ENCODE measurements around the gene ATP5PO.

The ATP5PO gene

GRCh38 chr21:33855190-33855589 lies 60.4 kb downstream of the ATP5PO start:
- no peak for DNase-seq
- no peak overlapping the region for H2AFZ ChIP-seq (ENCODE audit: low read length)
- H3K4me1 ChIP-seq (ENCODE audit: low read length) = no peaks in the 10 kb centered on the region
- no peak overlapping the region for H3K4me3 ChIP-seq (ENCODE audit: low read length)
- H3K9ac ChIP-seq (ENCODE audit: low read length) = no peak overlapping the region
- TF ChIP-seq EZH2 (optimal IDR thresholded peaks at IDR 0.05; ENCODE audit: low read depth, low read length) = no peak
- TF ChIP-seq EZH2phosphoT487 (IDR thresholded peaks at IDR 0.05; ENCODE audit: low read length) = no peak
- TF ChIP-seq, protein P1, sequence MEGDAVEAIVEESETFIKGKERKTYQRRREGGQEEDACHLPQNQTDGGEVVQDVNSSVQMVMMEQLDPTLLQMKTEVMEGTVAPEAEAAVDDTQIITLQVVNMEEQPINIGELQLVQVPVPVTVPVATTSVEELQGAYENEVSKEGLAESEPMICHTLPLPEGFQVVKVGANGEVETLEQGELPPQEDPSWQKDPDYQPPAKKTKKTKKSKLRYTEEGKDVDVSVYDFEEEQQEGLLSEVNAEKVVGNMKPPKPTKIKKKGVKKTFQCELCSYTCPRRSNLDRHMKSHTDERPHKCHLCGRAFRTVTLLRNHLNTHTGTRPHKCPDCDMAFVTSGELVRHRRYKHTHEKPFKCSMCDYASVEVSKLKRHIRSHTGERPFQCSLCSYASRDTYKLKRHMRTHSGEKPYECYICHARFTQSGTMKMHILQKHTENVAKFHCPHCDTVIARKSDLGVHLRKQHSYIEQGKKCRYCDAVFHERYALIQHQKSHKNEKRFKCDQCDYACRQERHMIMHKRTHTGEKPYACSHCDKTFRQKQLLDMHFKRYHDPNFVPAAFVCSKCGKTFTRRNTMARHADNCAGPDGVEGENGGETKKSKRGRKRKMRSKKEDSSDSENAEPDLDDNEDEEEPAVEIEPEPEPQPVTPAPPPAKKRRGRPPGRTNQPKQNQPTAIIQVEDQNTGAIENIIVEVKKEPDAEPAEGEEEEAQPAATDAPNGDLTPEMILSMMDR (IDR thresholded peaks at IDR 0.05; ENCODE audit: low read length) = peak; percentile 26
- no peaks in the 10 kb centered on the region for H3F3A ChIP-seq (ENCODE audit: insufficient read depth, low read length)
- no peaks in the 10 kb centered on the region for H3K9me3 ChIP-seq (replicated peaks; ENCODE audit: insufficient read depth, low read length)
- H4K20me1 ChIP-seq (ENCODE audit: insufficient read depth, low read length) = no peaks in the 10 kb centered on the region
- no peaks in the 10 kb centered on the region for H3K27me3 ChIP-seq (replicated peaks; ENCODE audit: insufficient read depth, low read length)
- no peaks in the 10 kb centered on the region for H3K36me3 ChIP-seq (replicated peaks; ENCODE audit: insufficient read depth, low read length)
- no peaks in the 10 kb centered on the region for H3K9me2 ChIP-seq (replicated peaks; ENCODE audit: insufficient read depth, low read length)
- no peaks in the 10 kb centered on the region for H3K79me2 ChIP-seq (ENCODE audit: low read length)
- H3K27ac ChIP-seq (ENCODE audit: low read length) = no peak overlapping the region
- H3K4me2 ChIP-seq (ENCODE audit: low read depth, low read length) = no peak overlapping the region

DNA sequence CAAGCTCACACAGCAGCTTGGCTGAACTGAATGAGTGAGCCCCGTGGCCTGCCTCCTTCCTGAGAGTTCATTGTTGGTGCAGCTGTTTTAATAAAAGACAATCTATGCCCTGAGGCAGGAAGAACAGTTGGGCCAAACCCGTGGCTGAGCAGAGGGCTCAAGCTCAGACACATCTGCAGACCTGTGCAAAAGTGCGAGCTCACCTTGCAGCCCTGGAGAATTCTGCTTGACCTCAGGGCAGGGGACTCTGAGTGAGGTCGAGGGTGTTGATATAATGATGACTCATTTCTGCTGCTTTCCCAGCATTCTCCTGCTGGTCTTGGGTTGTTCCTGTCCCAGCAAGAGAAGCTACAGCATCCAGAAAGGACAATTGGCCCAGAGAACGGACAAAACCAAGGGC lies 61.0 kb downstream of the ATP5PO start:
- H3K27me3 ChIP-seq (replicated peaks; ENCODE audit: insufficient read depth, low read length) = no peaks in the 10 kb centered on the region
- H3K9ac ChIP-seq (ENCODE audit: low read length) = no peak overlapping the region
- no peak overlapping the region for H2AFZ ChIP-seq (ENCODE audit: low read length)
- no peaks in the 10 kb centered on the region for H3K79me2 ChIP-seq (ENCODE audit: low read length)
- no peaks in the 10 kb centered on the region for H3K9me3 ChIP-seq (replicated peaks; ENCODE audit: insufficient read depth, low read length)
- H3K36me3 ChIP-seq (replicated peaks; ENCODE audit: insufficient read depth, low read length) = no peaks in the 10 kb centered on the region
- TF ChIP-seq EZH2phosphoT487 (IDR thresholded peaks at IDR 0.05; ENCODE audit: low read length) (no peak), EZH2 (optimal IDR thresholded peaks at IDR 0.05; ENCODE audit: low read depth, low read length) (no peak)
- TF ChIP-seq, protein P1 (IDR thresholded peaks at IDR 0.05; ENCODE audit: low read length) = no peak
- no peaks in the 10 kb centered on the region for H3K9me2 ChIP-seq (replicated peaks; ENCODE audit: insufficient read depth, low read length)
- H3K4me3 ChIP-seq (ENCODE audit: low read length) = no peak overlapping the region
- no peaks in the 10 kb centered on the region for H3K4me1 ChIP-seq (ENCODE audit: low read length)
- no peak overlapping the region for H3K27ac ChIP-seq (ENCODE audit: low read length)
- DNase-seq = peak; percentile 67
- no peak overlapping the region for H3K4me2 ChIP-seq (ENCODE audit: low read depth, low read length)
- H4K20me1 ChIP-seq (ENCODE audit: insufficient read depth, low read length) = no peaks in the 10 kb centered on the region
- no peaks in the 10 kb centered on the region for H3F3A ChIP-seq (ENCODE audit: insufficient read depth, low read length)
